HG02943 (cell line): ENCODE measurements around the gene TMEM178A.

Experiments used
- ATAC-seq: cut with Tn5 transposase; IDR thresholded peaks from one replicate; pipeline ENCODE4 v1.9.1; 2021; ENCODE audit warnings: mild to moderate bottlenecking, low read depth, moderate library complexity; ENCODE audit not compliant: unreplicated experiment

TMEM178A gene

GRCh38 chr2:39736640-39737039 is 70.9 kb downstream of the TMEM178A start:
- no peak for ATAC-seq

- no peak for ATAC-seq
Measured at GRCh38 chr2:39737661-39738060, 71.9 kb downstream of the TMEM178A start.

DNA sequence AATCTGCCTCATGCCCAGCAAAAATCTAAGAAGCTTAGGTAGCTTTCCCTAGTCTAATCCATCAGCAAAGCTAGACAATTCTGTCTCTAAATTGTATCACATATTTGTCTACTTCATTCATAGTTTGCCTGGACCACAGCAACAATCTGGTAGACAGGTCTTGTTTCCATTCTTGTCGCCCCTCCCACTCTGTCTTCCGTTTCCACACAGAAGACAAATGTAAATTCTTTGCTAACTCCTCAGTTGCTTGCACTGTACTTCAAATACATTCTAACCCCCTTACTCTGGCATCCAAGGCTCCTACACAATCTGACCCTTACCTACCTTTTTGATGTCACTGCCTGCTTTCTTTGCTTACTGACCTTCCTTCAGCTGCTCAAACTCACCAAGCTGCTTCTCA is 73.2 kb downstream of the TMEM178A start:
- no peak for ATAC-seq

GRCh38 chr2:39739386-39739785 is 73.7 kb downstream of the TMEM178A start:
- ATAC-seq: no peak

- ATAC-seq: no peak
Measured at GRCh38 chr2:39741871-39742270, 76.2 kb downstream of the TMEM178A start.

GRCh38 chr2:39743269-39743776 is 77.6 kb downstream of the TMEM178A start:
- no peak for ATAC-seq

DNA sequence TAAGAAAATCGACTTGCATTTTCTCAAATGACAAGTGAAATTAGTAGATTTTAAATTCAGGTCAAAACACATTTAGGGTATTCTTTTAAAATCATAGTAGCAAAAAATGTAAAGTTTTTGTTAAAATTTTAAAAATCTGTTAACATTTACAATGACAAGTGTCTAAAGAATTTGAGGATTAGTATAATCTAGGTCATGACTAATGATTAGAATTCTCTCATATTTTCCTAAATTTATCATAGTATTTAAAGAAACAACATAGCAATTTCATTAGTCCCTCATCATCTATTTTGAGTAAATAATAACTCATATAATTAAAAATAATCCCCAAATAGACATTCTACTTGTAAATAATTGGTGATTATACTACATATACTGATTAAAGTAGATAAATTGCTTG is 89.7 kb downstream of the TMEM178A start:
- ATAC-seq: no peak

- ATAC-seq: no peak
Measured at GRCh38 chr2:39757156-39757555, 91.4 kb downstream of the TMEM178A start.

DNA sequence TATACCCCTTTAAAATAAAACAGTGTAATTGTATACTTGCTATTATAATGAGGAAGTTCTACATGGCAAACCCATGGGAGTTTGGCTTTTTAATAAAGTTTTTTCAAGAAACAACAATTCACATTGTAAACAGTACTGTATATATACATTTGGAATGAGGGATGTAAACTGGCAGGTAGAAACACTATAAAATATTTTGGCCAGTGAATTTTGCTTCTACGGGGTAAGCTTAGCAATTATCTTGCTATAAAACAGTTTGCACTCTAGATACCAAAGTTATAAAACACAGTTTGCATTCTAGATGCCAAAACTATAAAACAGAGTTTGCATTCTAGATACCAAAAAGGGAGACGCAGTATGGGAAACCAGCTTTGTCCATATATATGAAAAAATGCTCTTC is 96.7 kb downstream of the TMEM178A start:
- no peak for ATAC-seq
